IPS-20b (cell line): ENCODE measurements around the gene KLK3.
"Not testable (repeated sequence)": the region's sequence is repeated elsewhere in the genome, so short reads cannot be mapped to it uniquely, and the experiment has no call there.

Source experiments
- H3K27ac ChIP-seq: one replicate; pipeline ENCODE4 v1.5.1; 2013; ENCODE audit warnings: low read length
- H3K27me3 ChIP-seq: 2 replicates; pipeline ENCODE4 v1.6.1; 2013; ENCODE audit warnings: mild to moderate bottlenecking, low read length, inconsistent platforms; ENCODE audit not compliant: insufficient read depth
- H3K36me3 ChIP-seq: 2 replicates; pipeline ENCODE4 v1.6.1; 2013; ENCODE audit warnings: low read depth, mild to moderate bottlenecking, inconsistent platforms, low read length, moderate library complexity; ENCODE audit not compliant: insufficient read depth
- H3K4me1 ChIP-seq: 2 replicates; pipeline ENCODE4 v1.6.1; 2013; ENCODE audit warnings: mild to moderate bottlenecking, control low read depth, inconsistent platforms, low read length, moderate library complexity; ENCODE audit not compliant: insufficient read depth
- H3K4me3 ChIP-seq: 2 replicates; pipeline ENCODE4 v1.5.1; 2013; ENCODE audit warnings: mild to moderate bottlenecking, low read length, inconsistent platforms
- H3K9ac ChIP-seq: 2 replicates; pipeline ENCODE4 v1.6.1; 2013; ENCODE audit warnings: low read depth, mild to moderate bottlenecking, inconsistent platforms, low read length, moderate library complexity
- H3K9me3 ChIP-seq: 2 replicates; pipeline ENCODE4 v1.6.1; 2013; ENCODE audit warnings: mild to moderate bottlenecking, low read depth, low read length, inconsistent platforms; ENCODE audit not compliant: insufficient read depth

The KLK3 gene

DNA sequence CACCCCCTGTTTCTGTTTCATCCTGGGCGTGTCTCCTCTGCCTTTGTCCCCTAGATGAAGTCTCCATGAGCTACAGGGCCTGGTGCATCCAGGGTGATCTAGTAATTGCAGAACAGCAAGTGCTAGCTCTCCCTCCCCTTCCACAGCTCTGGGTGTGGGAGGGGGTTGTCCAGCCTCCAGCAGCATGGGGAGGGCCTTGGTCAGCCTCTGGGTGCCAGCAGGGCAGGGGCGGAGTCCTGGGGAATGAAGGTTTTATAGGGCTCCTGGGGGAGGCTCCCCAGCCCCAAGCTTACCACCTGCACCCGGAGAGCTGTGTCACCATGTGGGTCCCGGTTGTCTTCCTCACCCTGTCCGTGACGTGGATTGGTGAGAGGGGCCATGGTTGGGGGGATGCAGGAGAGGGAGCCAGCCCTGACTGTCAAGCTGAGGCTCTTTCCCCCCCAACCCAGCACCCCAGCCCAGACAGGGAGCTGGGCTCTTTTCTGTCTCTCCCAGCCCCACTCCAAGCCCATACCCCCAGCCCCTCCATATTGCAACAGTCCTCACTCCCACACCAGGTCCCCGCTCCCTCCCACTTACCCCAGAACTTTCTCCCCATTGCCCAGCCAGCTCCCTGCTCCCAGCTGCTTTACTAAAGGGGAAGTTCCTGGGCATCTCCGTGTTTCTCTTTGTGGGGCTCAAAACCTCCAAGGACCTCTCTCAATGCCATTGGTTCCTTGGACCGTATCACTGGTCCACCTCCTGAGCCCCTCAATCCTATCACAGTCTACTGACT lies at the start of gene KLK3:
Gene KLK3 (plus strand): TSS at position 280 of the 775 bp plus-strand sequence. CDS start 41 bp downstream, at position 321.
- Histone ChIP-seq H3K27ac (no peak within 1 kb of the TSS), H3K9me3 (peaks cover 32% of the 10 kb centered on the region), H3K9ac (no peak within 1 kb of the TSS), H3K4me1 (no peaks in the 10 kb centered on the region), H3K4me3 (no peak within 1 kb of the TSS), H3K36me3 (no peaks in the 10 kb centered on the region), H3K27me3 (no peaks in the 10 kb centered on the region; the same call in 1 of the 2 replicates)

DNA sequence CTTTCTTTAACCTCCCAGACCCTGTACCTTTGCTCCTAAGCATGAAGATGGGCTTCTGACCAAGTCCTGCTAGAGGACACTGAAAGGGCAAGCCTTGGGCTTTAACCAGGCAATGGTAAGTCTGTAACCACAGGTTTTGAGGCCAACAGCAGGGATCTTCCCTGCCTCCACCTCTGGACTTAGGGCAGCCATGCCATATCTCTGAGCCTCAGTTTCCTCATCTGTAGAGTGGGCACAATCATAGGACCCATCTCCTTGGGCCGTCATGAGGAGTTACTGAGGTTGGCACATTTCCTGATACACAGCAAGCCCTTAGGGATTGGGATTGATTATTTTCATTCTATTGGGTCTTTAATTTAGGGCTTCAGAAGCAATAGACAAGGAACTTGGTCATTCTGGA lies 45.9 kb upstream of the KLK3 start:
- Histone ChIP-seq H3K9ac (no peak overlapping the region), H3K27ac (no peak overlapping the region), H3K36me3 (peaks cover under 1% of the 10 kb centered on the region), H3K4me1 (no peaks in the 10 kb centered on the region), H3K9me3 (peaks cover 7% of the 10 kb centered on the region), H3K27me3 (peaks cover 7% of the 10 kb centered on the region), H3K4me3 (no peak overlapping the region)

DNA sequence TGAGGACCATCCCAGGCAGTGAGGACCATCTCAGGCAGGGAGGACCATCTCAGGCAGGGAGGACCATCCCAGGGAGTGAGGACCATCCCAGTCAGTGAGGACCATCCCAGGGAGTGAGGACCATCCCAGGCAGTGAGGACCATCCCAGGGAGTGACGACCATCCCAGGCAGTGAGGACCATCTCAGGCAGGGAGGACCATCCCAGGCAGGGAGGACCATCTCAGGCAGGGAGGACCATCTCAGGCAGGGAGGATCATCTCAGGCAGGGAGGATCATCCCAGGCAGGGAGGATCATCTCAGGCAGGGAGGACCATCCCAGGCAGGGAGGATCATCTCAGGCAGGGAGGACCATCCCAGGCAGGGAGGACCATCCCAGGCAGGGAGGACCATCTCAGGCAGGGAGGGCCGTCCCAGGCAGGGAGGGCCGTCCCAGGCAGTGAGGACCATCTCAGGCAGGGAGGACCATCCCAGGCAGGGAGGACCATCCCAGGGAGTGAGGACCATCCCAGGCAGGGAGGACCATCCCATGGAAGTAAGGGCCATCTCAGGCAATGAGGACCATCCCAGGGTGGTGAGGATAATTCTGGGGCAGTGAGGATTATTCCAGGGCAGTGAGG lies 43.0 kb upstream of the KLK3 start:
- H3K27ac ChIP-seq, H3K27me3 ChIP-seq, H3K36me3 ChIP-seq, H3K9ac ChIP-seq, H3K4me1 ChIP-seq, H3K4me3 ChIP-seq: not testable (repeated sequence)
- H3K9me3 ChIP-seq, result peaks cover 10% of the 10 kb centered on the region

DNA sequence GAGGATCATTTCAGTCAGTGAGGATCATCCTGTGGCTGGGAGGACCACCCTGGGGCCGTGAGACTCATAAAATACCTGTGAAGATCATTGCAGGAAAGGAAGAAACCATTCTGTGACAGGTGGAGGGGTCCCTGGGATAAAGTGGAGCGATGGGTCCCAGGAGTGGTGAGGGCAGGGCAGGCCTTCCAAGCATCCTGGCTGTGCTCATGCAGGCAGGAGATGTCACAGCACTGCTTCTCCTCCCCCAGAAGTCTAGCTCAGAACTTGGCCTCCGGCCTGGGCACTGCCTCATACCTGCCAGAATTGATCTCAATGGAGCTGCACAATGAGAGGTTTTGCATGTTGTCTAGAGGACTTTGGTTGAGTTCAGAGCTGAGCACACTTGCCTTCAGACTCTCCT lies 42.2 kb upstream of the KLK3 start:
- peaks cover 12% of the 10 kb centered on the region for H3K27me3 ChIP-seq
- H3K4me1 ChIP-seq, result no peaks in the 10 kb centered on the region
- peaks cover 10% of the 10 kb centered on the region for H3K9me3 ChIP-seq
- no peak overlapping the region for H3K9ac ChIP-seq
- H3K4me3 ChIP-seq, result no peak overlapping the region
- H3K27ac ChIP-seq, result no peak overlapping the region
- H3K36me3 ChIP-seq, result no peaks in the 10 kb centered on the region

DNA sequence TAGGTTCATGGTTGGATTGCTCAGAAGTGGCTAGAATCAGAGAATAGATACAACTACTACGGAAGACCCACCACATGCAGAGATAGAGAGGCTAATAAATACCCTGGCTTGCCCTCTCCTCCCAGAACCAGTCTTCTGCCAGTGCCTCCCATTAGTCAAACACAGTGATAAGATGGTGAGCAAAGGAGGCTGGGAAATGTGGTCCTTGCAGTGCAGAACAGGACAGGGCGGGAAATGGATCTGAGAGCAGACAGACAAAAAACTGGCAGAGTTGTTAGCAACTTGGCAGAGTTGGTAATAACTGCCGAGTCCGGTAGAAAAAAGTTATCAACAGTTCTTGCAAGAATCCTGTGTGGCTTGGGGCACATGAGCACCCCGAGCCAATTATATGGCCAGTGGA lies 39.8 kb upstream of the KLK3 start:
- Histone ChIP-seq H3K4me1 (no peaks in the 10 kb centered on the region), H3K9me3 (peaks cover 10% of the 10 kb centered on the region), H3K4me3 (no peak overlapping the region), H3K9ac (no peak overlapping the region), H3K27me3 (peaks cover 24% of the 10 kb centered on the region), H3K27ac (no peak overlapping the region), H3K36me3 (no peaks in the 10 kb centered on the region)

DNA sequence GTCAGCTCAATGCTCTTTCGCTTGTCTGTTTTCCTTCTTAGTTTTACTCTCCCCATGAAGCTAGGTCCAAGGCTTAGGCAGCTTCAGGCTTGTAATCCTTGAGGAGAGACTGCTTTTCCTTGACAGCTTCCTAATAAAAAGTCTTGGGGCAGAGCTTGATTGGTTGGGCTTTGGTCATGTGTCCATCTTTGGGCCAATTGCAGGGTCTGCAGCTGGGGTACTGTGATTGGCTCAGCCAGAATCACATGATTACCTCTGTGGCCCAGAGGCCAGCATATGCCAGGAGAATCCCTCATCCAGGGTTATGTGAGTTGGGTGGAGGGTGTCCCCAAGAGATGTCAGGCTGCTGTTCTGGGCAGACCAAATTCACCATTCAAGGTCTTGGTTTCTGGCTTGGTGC lies 39.3 kb upstream of the KLK3 start:
- Histone ChIP-seq H3K4me3 (no peak overlapping the region), H3K4me1 (no peaks in the 10 kb centered on the region), H3K9ac (no peak overlapping the region)

DNA sequence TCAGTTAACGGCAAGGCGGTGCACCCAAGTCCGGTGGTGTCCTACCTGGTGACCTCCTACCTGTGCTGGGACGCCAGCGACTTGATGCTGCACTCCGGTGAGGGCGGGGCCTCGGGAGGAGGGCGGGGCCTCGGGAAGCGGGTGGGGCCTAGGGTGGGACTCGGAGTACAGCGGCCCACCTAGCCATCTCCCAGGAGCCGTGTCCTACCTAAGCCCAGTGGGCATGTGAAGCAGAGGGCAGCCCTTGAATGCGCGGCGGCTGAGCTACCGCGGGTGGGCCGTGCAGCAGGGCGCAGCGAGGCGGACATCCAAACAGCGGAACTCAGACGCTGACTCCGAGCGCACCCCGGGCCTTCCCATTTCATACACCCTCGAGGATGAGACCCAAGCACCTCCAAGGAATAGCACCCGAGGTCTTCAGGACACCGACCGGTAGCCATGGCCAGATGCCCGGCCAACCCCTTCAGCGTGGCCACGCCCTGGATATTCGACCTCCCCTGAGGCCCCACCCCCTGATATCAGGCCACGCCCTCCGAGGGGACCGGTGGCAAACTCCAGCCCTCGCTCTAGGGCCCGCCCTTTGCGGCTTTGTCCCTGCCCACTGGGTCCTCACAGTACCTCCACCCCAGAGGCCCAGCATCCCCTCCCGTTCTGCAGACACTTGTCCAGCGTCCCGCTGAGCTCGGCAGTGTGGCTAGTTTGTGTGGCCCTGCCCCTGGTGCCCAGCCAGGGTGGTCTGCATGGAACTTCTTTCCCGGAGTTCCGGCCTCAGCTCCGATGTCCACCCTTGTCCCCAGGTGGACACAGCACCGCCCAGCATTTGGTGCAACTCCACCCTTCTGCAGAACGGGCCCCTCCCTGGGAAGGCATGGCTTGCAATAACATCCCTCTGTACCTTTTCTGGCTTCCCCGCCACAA lies 36.5 kb upstream of the KLK3 start:
- Histone ChIP-seq H3K27ac (no peak overlapping the region), H3K9ac (no peak overlapping the region), H3K4me3 (peak overlapping the region; percentile 74), H3K36me3 (no peaks in the 10 kb centered on the region), H3K4me1 (peaks cover 3% of the 10 kb centered on the region; the same call in 1 of the 2 replicates), H3K27me3 (peaks cover 52% of the 10 kb centered on the region), H3K9me3 (peaks cover 3% of the 10 kb centered on the region; the same call in 1 of the 2 replicates)

More for the DNA sequence above, 39.3 kb upstream of the KLK3 start:
- Histone ChIP-seq H3K27ac (no peak overlapping the region), H3K9me3 (peaks cover 10% of the 10 kb centered on the region), H3K36me3 (no peaks in the 10 kb centered on the region), H3K27me3 (peaks cover 29% of the 10 kb centered on the region)

DNA sequence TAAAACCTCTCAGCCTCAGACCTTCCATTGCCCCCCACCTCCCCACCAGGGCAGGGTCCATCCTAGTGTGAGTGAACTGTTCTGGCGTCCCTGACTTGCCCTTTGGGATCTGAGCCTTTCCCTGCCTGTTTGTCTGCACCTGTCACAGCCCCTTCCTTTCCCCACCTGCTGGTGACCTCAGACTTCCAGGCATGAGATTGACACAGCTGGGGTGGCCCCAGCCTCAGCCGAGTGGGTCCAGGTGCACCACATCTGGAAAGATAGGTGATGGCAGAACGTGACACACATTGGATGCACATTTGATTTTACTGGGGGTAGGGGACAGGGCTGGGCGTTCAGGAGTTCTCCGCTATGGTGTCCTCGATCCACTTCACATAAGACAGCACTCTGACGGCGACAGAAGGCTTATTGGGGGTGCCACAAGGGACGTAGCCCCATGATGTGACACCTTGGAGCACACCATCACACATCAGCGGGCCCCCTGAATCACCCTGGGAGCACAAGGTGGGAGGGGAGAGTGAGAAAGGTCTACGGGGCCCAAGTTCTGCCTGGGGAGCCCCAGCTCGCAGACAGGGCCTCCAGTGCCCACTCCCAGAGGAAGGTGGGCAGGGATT lies 35.7 kb upstream of the KLK3 start:
- H3K36me3 ChIP-seq, result no peaks in the 10 kb centered on the region
- no peak overlapping the region for H3K9ac ChIP-seq
- peak overlapping the region; percentile 74; the same call in 1 of the 2 replicates for H3K4me3 ChIP-seq
- H3K27ac ChIP-seq, result no peak overlapping the region
- peaks cover 3% of the 10 kb centered on the region; the same call in 1 of the 2 replicates for H3K4me1 ChIP-seq
- H3K27me3 ChIP-seq, result peaks cover 52% of the 10 kb centered on the region
- H3K9me3 ChIP-seq, result peaks cover 3% of the 10 kb centered on the region; the same call in 1 of the 2 replicates

DNA sequence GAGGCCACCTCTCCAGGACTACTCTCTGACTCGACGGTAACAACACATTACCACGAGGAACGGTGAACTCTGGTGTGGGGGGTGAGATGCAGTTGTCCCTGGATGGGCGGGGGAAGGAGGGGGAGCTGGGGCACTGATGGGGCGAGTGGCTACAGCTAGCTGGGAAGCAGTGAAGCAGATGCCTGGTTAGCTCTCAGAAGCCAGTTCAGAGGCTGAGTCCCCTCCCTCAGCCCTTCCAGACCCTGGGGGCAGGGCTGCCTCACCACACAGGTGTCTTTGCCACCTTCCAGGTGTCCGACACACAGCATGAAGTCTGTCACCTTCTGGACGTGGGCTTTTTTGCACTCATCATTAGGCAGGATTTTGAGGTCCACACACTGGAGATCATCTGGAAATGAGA lies 35.1 kb upstream of the KLK3 start:
- Histone ChIP-seq H3K27ac (no peak overlapping the region), H3K4me1 (peaks cover 3% of the 10 kb centered on the region; the same call in 1 of the 2 replicates), H3K4me3 (peak overlapping the region; percentile 59; the same call in 1 of the 2 replicates), H3K27me3 (peaks cover 52% of the 10 kb centered on the region), H3K9me3 (peaks cover 3% of the 10 kb centered on the region), H3K9ac (no peak overlapping the region), H3K36me3 (no peaks in the 10 kb centered on the region)

DNA sequence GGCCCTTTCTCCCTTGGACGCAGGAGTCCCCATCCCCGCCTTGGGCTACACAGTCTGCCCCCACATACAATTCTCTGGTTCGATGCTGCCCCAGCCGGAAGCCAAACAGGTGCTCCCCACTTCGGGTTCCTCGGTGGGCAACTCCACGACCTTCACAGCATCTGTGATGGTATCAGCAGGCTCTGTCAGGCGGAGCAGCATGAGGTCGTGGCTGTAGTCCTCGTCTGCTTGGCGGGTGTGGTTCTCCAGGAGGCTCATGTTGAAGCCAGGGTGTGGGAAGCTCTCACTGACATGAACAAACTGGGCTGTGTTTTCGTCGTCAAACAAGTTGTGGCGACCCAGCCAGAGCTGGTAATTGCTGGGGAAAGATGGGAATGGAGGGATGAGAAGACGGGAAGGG lies 34.6 kb upstream of the KLK3 start:
- H3K9me3 ChIP-seq, result peaks cover 2% of the 10 kb centered on the region
- no peaks in the 10 kb centered on the region for H3K36me3 ChIP-seq
- peaks cover 3% of the 10 kb centered on the region; the same call in 1 of the 2 replicates for H3K4me1 ChIP-seq
- peak overlapping the region; percentile 59; the same call in 1 of the 2 replicates for H3K4me3 ChIP-seq
- no peak overlapping the region for H3K27ac ChIP-seq
- peaks cover 52% of the 10 kb centered on the region for H3K27me3 ChIP-seq
- H3K9ac ChIP-seq, result no peak overlapping the region
